Embryonic facial prominence (tissue), 1 donor: Measurements from ENCODE around the gene IGFLR1.
"Not testable (repeated sequence)": the region's sequence is repeated elsewhere in the genome, so short reads cannot be mapped to it uniquely, and the experiment has no call there.

Source experiments
- DNase-seq: peaks from one replicate; pipeline ENCODE4 v3.0.0-alpha.2; 2016; ENCODE audit errors: extremely low spot score

The IGFLR1 gene

DNA sequence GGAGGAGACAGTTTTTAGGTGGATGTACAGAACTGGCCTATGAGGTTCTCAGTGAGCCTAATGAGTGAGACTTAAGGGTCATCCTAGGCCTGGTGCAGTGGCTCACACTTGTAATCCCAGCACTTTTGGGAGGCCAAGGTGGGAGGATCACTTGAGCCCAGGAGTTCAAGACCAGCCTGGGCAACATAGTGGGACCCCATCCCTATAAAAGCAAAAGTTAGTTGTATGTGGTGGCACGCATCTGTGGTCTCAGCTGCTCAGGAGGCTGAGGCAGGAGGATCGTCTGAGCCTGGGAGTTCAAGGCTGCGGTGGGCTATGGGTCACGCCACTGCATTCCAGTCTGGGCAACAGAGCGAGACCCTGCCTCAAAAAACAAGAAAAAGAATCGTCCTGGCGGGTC lies 18.1 kb downstream of the IGFLR1 start:
- not testable (repeated sequence) for DNase-seq

DNA sequence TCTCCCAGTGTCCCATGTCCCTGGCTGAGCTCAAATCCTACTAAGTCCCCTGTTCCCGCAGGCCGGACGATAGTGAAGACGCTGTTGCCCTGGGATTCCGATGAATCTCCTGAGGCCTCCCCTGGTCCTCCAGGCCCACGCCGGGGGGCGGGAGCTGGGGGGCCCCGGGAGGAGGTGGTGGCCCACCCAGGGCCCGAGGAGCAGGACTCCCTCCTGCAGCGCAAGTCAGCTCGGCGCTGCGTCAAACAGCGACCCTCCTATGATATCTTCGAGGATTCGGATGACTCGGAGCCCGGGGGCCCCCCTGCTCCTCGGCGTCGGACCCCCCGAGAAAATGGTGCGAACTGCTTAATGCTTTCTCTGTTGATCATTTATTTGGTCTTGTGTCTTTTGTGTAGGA lies 18.6 kb downstream of the IGFLR1 start:
- DNase-seq, result no peak

DNA sequence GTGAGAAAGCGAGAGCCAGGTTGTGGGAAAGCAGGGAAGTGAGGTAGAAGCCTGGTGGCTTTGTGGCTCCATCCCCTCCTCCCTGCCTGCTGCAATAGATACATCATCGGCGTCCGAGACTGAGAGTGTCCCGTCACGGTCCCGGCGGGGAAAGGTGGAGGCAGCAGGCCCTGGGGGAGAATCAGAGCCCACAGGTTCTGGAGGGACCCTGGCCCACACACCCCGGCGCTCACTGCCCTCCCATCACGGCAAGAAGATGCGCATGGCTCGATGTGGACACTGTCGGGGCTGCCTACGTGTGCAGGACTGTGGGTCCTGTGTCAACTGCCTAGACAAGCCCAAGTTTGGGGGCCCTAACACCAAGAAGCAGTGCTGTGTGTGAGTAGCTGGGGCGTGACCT lies 19.4 kb downstream of the IGFLR1 start:
- no peak for DNase-seq

DNA sequence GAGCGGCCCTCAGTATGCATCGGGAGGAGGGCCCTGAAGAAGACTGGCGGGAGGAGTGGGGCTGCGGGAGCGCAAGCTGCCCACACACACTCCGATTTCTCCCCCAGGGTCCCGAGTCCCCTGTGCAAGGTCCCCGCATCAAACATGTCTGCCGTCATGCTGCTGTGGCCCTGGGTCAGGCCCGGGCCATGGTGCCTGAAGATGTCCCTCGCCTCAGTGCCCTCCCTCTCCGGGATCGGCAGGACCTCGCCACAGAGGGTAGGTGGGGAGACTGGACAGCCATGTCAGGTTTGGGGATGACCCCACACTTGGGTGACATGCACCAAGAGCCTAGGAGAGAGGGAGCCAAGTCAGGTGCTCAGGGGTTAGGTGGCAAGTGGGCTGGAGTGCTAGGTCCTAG lies 19.8 kb downstream of the IGFLR1 start:
- DNase-seq, result no peak

DNA sequence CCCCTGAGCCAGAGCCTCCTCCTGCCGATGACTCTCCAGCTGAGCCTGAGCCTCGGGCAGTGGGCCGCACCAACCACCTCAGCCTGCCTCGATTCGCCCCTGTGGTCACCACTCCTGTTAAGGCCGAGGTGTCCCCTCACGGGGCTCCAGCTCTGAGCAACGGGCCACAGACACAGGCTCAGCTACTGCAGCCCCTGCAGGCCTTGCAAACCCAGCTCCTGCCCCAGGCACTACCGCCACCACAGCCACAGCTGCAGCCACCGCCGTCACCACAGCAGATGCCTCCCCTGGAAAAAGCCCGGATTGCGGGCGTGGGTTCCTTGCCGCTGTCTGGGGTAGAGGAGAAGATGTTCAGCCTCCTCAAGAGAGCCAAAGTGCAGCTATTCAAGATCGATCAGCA lies 20.9 kb downstream of the IGFLR1 start:
- no peak for DNase-seq

DNA sequence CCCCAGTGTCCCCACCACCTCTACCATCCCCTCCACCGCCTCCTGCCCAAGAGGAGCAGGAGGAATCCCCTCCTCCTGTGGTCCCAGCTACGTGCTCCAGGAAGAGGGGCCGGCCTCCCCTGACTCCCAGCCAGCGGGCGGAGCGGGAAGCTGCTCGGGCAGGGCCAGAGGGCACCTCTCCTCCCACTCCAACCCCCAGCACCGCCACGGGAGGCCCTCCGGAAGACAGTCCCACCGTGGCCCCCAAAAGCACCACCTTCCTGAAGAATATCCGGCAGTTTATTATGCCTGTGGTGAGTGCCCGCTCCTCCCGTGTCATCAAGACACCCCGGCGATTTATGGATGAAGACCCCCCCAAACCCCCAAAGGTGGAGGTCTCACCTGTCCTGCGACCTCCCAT lies 21.6 kb downstream of the IGFLR1 start:
- no peak for DNase-seq

DNA sequence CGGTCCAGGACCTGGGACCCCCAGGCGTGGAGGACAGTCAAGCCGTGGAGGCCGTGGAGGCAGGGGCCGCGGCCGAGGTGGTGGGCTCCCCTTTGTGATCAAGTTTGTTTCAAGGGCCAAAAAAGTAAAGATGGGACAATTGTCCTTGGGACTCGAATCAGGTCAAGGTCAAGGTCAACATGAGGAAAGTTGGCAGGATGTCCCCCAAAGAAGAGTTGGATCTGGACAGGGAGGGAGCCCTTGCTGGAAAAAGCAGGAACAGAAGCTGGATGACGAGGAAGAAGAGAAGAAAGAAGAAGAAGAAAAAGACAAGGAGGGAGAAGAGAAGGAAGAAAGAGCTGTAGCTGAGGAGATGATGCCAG lies 22.1 kb downstream of the IGFLR1 start:
- no peak for DNase-seq

DNA sequence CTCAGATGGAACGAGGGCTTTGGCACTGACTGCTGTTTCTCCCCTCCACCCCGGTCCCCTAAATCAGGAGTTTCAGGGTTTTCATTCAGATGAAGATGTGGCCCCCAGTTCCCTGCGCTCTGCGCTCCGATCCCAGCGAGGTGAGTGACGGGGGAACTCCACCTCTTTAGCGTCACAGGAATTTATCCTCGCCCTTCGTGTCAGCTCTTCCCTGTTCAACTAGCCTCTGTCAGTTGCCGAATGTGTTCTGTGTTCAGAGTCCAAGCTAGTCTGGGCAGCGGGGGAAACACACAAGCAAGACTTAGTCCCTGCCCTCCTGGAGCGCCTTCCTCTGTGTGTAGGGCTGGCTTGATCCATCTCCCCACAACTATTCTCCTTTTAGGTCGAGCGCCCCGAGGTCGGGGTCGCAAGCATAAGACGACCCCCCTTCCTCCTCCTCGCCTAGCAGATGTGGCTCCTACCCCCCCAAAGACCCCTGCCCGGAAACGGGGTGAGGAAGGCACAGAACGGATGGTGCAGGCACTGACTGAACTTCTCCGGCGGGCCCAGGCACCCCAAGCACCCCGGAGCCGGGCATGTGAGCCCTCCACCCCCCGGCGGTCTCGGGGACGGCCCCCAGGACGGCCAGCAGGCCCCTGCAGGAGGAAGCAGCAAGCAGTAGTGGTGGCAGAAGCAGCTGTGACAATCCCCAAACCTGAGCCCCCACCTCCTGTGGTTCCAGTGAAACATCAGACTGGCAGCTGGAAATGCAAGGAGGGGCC lies 22.7 kb downstream of the IGFLR1 start:
- DNase-seq, result no peak

DNA sequence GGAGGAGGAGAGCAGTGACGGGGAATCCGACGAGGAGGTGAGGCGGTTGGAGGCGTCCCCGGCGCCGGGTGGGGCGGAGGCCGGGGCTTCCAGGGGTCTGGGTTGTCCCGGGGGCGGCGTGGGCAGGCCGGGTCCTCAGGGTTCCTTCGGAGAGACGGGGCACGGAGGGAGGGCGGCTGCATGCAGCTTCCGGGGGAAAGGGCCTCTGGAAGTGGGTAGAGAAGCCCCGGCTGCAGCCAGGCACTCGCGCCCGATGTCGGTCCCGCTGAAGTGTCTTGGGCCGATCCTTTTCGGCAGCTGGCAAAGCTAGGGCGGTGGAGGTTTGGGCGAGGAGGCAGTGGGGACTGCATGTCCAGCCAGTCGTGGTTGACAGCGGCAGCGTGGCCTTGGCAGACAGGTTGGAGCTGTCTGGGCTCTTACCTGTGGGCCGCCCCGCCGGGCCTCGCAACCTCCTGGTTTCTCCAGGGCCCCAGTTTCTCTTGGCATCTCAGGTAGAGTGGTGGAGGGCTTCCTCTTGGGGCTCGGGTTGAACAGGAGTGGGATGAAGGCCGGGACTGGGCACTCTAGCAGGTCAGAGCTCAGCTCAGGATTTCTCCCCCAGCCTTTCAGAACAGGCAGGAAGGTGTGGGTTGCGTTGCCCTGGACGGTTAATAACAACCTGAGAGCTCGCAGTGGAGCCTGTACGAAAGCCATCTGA lies 23.8 kb downstream of the IGFLR1 start:
- DNase-seq, result no peak

DNA sequence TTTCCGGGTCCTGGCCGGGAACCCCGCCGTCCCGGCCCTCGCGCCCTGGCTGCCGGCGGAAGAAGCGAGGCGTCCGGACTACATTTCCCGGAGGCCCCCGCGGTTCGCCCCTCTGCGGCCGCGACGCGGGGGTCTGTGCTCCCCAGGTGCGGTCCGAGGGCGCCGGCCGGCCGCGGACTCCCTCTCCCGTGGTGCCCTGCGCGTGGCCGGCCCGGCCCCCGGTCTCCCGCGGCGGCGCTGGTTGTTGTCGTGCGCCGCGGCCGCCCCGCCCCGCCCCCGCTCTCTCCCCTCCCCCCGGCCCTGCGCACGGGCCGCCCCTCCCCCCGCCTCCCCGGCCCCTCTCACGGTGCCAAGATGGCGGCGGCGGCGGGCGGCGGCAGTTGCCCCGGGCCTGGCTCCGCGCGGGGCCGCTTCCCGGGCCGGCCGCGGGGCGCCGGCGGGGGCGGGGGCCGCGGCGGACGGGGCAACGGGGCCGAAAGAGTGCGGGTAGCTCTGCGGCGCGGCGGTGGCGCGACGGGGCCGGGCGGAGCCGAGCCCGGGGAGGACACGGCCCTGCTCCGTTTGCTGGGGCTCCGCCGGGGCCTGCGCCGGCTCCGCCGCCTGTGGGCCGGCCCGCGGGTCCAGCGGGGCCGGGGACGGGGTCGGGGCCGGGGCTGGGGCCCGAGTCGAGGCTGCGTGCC lies 24.4 kb downstream of the IGFLR1 start, which contains the start of gene KMT2B:
Gene KMT2B (plus strand): TSS at position 339 of the 680 bp plus-strand sequence. CDS start 16 bp downstream, at position 355.
- no peak for DNase-seq

DNA sequence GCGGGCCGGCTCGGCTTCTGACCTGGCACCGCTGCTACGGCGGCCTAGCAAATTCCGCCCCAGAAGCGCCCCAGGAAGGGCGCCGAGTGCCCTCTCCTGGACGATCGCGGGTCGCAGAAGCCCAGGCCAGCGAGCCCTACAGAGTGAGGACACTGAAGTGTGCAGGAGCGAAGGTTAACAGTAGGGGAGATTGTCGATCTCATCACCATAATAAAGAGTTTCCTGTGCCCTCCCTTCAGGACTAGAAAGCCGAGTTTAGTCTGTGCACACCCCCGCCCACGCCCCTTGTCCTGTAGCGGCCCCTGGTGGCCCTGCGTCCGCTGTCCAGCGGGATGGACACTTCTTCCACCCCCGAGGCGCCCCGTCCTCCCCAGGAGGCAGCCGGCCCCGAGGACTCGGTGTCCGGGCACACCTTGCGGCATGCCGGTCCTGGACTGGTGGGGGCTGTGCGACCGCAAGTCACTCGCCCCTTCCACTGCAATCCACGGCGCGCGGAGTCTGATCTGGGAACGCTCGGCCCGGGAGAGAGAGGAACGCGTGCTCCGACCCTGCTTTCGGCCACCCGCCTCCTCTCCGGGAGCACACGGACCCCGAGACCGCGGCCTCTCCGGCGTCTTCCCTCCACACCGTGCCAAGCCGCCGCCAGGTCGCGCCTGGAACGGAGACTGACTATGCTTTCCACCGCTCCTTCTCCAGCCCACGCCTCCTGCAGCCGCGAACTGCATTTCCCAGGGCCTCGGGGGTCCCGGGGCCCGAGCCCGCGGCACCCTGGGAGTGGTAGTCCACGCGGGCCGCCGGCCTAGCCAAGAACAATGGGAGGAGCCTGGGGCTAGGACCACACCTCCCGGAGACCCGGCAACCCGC lies 25.2 kb downstream of the IGFLR1 start:
- peak; percentile 90 for DNase-seq

DNA sequence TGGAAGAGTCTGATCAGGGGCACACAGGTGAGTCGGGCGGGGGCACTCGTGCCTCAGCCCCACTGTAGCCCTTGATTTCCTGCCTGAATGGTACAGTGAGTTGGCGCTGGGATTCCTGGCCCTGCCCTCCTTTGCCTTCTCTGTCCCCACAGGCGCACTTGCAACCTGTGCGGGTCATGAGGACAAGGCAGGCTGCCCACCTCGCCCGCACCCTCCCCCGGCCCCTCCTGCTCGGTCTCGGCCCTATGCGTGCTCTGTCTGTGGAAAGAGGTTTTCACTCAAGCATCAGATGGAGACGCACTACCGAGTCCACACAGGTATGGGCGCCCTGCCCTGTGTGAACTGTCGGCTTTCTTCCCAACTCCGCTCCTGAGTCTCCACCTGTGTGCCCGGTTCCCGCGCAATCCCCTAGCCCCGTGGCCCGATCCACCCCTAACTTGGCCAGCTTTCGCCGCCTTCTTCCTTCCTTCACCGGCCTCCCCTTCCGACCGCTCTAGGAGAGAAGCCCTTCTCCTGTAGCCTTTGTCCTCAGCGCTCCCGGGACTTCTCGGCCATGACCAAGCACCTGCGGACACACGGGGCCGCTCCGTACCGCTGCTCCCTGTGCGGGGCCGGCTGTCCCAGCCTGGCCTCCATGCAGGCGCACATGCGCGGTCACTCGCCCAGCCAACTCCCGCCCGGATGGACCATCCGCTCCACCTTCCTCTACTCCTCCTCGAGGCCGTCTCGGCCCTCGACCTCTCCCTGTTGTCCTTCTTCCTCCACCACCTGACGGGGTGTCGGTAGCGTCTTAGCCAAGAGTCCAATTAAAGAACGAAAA lies 26.1 kb downstream of the IGFLR1 start:
- no peak for DNase-seq

DNA sequence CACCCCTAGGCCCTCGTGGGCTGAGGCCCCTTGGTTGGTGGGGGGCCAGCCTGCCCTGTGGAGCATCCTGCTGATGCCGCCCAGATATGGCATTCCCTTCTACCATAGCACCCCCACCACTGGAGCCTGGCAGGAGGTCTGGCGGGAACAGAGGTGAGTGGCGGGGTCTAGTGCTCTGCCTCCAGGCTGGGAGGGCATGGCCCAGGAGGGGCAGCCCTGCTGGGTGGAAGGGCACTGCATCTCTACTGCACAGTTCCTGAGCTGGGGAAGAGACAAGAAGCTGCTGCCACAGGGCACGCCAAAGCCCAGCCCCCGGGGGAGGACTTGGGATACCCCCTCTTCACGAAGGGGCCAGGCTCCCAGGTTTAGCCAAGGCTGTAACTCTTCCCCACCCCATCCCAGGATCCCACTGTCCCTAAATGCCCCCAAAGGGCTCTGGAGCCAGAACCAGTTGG lies 26.9 kb downstream of the IGFLR1 start:
- no peak for DNase-seq

DNA sequence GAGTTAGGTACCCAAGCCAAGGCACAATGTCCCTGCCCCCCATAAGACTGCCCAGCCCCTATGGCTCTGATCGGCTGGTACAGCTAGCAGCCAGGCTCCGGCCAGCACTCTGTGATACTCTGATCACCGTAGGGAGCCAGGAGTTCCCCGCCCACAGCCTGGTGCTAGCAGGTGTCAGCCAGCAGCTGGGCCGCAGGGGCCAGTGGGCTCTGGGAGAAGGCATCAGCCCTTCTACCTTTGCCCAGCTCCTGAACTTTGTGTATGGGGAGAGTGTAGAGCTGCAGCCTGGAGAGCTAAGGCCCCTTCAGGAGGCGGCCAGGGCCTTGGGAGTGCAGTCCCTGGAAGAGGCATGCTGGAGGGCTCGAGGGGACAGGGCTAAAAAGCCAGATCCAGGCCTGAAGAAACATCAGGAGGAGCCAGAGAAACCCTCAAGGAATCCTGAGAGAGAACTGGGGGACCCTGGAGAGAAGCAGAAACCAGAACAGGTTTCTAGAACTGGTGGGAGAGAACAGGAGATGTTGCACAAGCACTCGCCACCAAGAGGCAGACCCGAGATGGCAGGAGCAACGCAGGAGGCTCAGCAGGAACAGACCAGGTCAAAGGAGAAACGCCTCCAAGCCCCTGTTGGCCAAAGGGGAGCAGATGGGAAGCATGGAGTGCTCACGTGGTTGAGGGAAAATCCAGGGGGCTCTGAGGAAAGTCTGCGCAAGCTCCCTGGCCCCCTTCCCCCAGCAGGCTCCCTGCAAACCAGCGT lies 27.5 kb downstream of the IGFLR1 start:
- DNase-seq, result no peak

DNA sequence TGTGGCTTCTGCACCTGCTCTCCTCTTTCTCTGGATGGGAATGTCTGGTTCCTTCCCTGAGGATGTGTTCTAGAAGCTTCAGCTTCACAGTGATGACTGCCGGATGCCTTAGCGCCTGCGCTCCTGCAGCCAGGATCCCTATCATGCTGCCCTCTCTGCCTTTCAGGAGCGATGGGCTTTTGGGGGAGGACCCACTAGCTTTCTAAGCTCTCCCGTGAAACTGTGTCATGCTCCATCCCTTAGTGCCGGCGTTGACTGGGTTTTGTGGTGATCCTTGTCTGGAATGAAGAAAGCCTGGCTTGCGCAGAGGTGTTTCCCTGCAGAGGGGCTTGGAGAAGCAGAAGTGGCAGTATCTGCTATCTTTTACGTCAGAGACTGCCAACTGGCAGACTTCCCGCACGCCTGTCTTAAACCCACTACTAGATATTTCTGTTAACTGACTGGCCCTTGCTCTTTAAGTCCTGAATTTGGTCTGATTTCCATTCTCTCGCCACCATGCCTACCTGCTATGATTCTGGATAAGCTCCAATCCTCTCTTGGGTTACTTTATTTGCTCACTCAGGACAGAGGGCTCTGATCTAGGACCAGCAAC lies 28.3 kb downstream of the IGFLR1 start:
- no peak for DNase-seq

DNA sequence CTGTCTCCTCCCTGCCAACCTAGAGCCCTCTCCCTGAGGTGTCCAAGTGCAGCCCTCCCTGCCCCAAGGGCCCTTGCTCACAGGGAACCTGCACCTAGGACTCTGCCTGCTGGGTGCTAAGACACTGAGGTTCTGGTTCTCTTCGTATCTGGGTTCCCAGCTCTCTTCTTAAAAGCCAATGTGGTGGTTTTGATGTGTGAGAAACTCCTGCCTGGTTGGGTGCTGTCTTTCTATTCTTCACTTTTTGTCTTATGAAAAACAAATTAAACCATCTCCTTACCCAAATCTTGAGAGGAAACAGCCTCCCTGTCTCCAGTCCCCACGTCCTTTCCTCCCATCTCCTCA lies 28.8 kb downstream of the IGFLR1 start:
- no peak for DNase-seq

DNA sequence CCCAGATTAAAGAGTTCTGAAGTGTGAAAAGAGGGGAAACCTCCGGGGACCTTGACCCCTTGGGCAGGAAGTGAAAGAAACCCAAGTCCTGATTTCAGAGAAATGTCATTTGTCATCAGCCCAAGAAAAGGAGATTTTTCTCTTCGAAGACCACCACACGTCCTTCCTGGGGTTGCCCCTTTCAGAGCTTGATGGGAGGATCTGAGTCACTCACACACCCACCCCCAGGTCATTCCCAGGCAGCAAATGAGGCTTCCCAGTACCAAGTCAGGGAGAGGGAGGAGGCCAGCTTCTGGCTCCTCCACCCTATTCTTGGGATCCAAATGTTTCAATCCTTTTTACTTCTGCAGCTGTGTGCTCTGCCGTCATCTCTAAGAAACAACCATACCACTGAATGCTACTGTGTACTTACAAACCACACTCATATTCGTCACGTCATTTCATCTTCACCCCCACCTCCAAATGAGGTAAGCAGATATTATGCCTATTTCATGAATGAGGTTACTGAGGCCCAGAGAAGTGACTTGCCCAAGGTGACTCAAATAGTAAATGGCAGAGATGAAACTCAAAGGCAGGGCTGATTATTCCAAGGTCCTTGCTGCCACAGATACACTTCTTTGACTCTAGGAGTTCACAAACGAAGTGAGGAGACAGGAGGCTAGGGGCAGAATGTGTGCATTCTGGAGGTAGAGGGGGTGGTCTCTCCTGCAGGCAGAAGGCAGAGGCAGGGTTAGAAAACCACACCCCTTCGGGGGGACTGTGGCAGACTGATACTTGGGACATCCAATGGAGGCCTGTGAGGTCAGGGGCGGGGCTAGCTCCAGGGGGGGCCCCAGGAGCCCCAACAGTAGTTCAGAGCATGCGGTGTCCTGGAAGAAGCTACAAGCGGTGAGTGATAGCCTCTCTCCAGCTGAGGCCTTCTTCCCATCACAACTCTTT lies 29.4 kb downstream of the IGFLR1 start:
- no peak for DNase-seq

DNA sequence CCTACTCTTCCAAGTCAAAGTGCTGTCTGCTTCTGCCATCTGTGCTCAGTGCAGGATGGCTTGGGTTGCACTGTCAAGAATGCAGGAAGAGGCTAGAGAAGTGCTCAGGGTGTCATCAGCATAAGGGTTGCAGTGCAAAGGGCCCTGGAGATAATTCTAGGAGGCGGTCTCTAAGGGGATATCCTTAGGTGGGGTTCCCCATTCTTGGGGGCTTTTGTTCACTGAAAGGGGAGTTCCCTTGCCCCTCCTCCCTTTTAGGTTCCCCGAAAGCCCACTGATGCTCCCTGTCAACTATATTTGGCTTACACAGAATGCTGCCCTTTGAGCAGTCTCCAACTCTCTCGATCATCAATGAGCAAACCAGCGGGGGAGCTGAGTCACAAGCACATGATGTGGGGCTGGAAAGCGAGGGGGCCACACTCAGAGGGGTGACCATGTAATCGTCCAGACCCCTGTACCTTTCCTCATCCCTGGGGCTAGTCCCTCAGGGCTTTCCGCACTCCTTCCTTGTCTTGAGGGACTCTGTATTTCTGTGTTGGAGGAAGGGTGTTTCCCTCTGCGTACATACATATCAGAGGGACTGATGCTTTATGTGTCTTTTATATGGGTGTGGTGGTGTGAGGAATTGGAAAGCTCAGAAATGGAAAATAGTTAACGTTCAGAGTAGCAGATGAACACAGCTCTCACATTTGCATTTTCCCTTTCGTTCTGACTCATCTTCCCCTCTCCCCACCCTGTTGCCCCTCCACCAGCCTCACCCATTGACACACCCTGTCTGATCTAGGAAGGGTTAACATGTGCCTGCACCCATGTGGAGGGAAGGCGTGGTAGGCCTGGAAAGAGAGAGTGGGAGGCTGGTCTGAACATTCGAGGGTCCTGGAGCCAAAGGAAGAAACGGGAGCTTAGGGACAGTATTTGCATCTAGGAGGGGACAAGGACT lies 31.2 kb downstream of the IGFLR1 start:
- no peak for DNase-seq
